ENCODE measurements around the gene SMIM30. TPM values are rescaled to one million over a fixed set of nuclear protein-coding genes. Genes with fewer than 3 reads are reported as not detected.
A peak's percentile ranks its signal among the peaks of the same experiment; 100 is the strongest.

Gene SMIM30
- total and polyA plus RNA-seq, 2 of the 4 experiments (the other 2 are of a cell fraction) = 31.6 to 47.7 TPM

DNA sequence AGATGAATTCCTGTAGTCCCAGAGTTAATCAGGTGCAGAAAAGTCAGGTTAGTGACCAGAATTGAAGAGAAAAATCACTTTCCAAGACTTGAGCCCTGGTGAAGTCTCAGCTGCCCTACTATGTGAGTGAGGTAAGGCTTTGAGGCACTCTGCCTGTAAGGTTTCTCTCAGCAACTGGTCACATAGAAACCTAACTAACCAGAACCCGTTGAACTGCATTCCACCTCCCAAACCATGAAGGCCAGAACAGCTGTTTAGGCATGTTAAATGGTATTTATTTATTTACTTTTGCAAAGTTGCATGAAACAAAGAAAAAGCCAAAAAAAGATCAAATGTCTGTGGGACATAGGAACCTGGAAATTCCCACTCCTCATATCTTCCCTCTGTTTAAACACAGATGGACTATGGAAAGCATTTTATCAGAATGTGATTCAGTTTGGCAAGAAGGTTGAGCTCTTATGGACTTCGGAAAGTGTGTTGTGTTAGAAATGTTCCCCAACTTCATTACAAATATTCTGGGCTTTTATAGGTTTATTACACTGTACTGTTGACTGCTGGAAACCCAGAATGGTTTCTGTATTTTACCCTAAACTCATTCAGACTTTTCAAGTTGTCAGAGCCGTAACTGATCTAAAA lies 19.0 kb downstream of the SMIM30 start:
- no peak overlapping the region for H3K4me2 ChIP-seq (ENCODE audit: low read depth, low read length)
- ATAC-seq (ENCODE audit: low read depth) = no peak; the same call in 1 of the 2 replicates
- H3K18ac ChIP-seq (ENCODE audit: low read depth, low read length) = no peak overlapping the region
- H2AK5ac ChIP-seq (ENCODE audit: low read depth, low read length) = no peak overlapping the region
- no peaks in the 10 kb centered on the region for H3K36me3 ChIP-seq (ENCODE audit: control insufficient read depth, insufficient read depth, low read length)
- H3K27ac ChIP-seq (ENCODE audit: insufficient read depth, low read length) = no peak overlapping the region
- H3K79me1 ChIP-seq (ENCODE audit: low read depth in 1 of 2, low read length in 2 of 2) = no peaks in the 10 kb centered on the region
- H4K5ac ChIP-seq (ENCODE audit: low read depth, low read length) = no peak overlapping the region
- no peak for TF ChIP-seq RFX5 (IDR thresholded peaks at IDR 0.05; ENCODE audit: low read depth, low read length)
- no peak for TF ChIP-seq CHD1 (IDR thresholded peaks at IDR 0.05; ENCODE audit: low read depth, low read length)
- TF ChIP-seq POLR2A (IDR thresholded peaks at IDR 0.05; ENCODE audit: low read depth, low read length) = no peak
- TF ChIP-seq CEBPB (IDR thresholded peaks at IDR 0.05; ENCODE audit: low read depth, low read length) = no peak
- TF ChIP-seq RCOR1 (IDR thresholded peaks at IDR 0.05; ENCODE audit: insufficient replicate concordance, low read length) = no peak
- no peak for TF ChIP-seq BHLHE40 (IDR thresholded peaks at IDR 0.05; ENCODE audit: low read depth, low read length)
- TF ChIP-seq RAD21 (IDR thresholded peaks at IDR 0.05; ENCODE audit: low read length) = no peak
- TF ChIP-seq, protein P1, sequence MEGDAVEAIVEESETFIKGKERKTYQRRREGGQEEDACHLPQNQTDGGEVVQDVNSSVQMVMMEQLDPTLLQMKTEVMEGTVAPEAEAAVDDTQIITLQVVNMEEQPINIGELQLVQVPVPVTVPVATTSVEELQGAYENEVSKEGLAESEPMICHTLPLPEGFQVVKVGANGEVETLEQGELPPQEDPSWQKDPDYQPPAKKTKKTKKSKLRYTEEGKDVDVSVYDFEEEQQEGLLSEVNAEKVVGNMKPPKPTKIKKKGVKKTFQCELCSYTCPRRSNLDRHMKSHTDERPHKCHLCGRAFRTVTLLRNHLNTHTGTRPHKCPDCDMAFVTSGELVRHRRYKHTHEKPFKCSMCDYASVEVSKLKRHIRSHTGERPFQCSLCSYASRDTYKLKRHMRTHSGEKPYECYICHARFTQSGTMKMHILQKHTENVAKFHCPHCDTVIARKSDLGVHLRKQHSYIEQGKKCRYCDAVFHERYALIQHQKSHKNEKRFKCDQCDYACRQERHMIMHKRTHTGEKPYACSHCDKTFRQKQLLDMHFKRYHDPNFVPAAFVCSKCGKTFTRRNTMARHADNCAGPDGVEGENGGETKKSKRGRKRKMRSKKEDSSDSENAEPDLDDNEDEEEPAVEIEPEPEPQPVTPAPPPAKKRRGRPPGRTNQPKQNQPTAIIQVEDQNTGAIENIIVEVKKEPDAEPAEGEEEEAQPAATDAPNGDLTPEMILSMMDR (conservative IDR thresholded peaks at IDR 0.05; ENCODE audit: low read depth, low read length) = no peak
- no peak for TF ChIP-seq MAFK (IDR thresholded peaks at IDR 0.05; ENCODE audit: low read depth, low read length)
- TF ChIP-seq MAZ (IDR thresholded peaks at IDR 0.05; ENCODE audit: borderline replicate concordance, low read depth, low read length) = no peak
- TF ChIP-seq MXI1 (IDR thresholded peaks at IDR 0.05; ENCODE audit: borderline replicate concordance, low read depth, low read length) = no peak
- no peak for TF ChIP-seq SMC3 (IDR thresholded peaks at IDR 0.05; ENCODE audit: low read depth, low read length)
- TF ChIP-seq, protein P2, sequence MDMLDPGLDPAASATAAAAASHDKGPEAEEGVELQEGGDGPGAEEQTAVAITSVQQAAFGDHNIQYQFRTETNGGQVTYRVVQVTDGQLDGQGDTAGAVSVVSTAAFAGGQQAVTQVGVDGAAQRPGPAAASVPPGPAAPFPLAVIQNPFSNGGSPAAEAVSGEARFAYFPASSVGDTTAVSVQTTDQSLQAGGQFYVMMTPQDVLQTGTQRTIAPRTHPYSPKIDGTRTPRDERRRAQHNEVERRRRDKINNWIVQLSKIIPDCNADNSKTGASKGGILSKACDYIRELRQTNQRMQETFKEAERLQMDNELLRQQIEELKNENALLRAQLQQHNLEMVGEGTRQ (IDR thresholded peaks at IDR 0.05; ENCODE audit: low read depth, low read length) = no peak
- TF ChIP-seq, protein P3, sequence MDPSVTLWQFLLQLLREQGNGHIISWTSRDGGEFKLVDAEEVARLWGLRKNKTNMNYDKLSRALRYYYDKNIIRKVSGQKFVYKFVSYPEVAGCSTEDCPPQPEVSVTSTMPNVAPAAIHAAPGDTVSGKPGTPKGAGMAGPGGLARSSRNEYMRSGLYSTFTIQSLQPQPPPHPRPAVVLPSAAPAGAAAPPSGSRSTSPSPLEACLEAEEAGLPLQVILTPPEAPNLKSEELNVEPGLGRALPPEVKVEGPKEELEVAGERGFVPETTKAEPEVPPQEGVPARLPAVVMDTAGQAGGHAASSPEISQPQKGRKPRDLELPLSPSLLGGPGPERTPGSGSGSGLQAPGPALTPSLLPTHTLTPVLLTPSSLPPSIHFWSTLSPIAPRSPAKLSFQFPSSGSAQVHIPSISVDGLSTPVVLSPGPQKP (IDR thresholded peaks at IDR 0.05; ENCODE audit: borderline replicate concordance, low read depth, low read length) = no peak
- no peak for TF ChIP-seq FOS (IDR thresholded peaks at IDR 0.05; ENCODE audit: low read depth, low read length)
- no peak for TF ChIP-seq NFE2L2 (IDR thresholded peaks at IDR 0.05; ENCODE audit: low read depth, low read length)
- dilution Hi-C loops (cut with HindIII; ENCODE audit: low sequenced_read_pairs, unreplicated experiment) (no loop called here), intact Hi-C loops (cut with micrococcal nuclease) (no loop called here), in situ Hi-C loops (cut with MboI; ENCODE audit: low sequenced_read_pairs) (no loop called here)
- no peak overlapping the region for H3K4ac ChIP-seq (ENCODE audit: low read depth, low read length)
- WGBS, 2 experiments (ENCODE audit: extremely low coverage in 2 of 2, insufficient read length in 1 of 2) = no CpG with 5 or more reads among the region's 3 CpGs
- no peaks in the 10 kb centered on the region for H4K20me1 ChIP-seq (ENCODE audit: insufficient read depth, low read length)
- H2AFZ ChIP-seq (replicated peaks; ENCODE audit: low read length, poor library complexity) = no peak overlapping the region
- no peak overlapping the region for H4K91ac ChIP-seq (ENCODE audit: insufficient read depth, low read depth, low read length)
- no peak overlapping the region for H2AK9ac ChIP-seq (replicated peaks; ENCODE audit: low read depth, low read length, poor library complexity)
- H2BK20ac ChIP-seq (ENCODE audit: low read depth, low read length) = no peak overlapping the region
- no peak overlapping the region for H3K56ac ChIP-seq (ENCODE audit: extremely low read depth, insufficient read depth, low read length)
- H3K9ac ChIP-seq (ENCODE audit: low read depth, low read length) = no peak overlapping the region
- POLR2A ChIA-PET (ENCODE audit: unreplicated experiment) = no interaction called here
- H3K27me3 ChIP-seq (ENCODE audit: control insufficient read depth, insufficient read depth, low read length) = no peaks in the 10 kb centered on the region
- H3K23ac ChIP-seq (ENCODE audit: low read depth, low read length) = no peak overlapping the region
- no peaks in the 10 kb centered on the region for H3K9me1 ChIP-seq (ENCODE audit: insufficient read depth, low read length)
- BruUV-seq (replicated peaks) = no TSS peak
- H2BK5ac ChIP-seq (ENCODE audit: low read depth, low read length, poor library complexity, severe bottlenecking) = no peak overlapping the region
- no peak overlapping the region for H2BK120ac ChIP-seq (ENCODE audit: low read depth, low read length)
- CTCF ChIA-PET = interaction anchor here (0.6 to 1.2 kb wide), 2 partner anchors 14 to 313 kb away, joined by 3 to 5 read pairs; no protein-coding TSS in a partner anchor
- no peak overlapping the region for H3K14ac ChIP-seq (replicated peaks; ENCODE audit: low read depth, low read length)
- H3K9me3 ChIP-seq (ENCODE audit: control insufficient read depth, insufficient read depth, low read length) = no peaks in the 10 kb centered on the region
- peaks cover 2% of the 10 kb centered on the region; the same call in 1 of the 2 replicates for H3K4me1 ChIP-seq (ENCODE audit: control insufficient read depth, insufficient read depth, low read length)
- H3K4me3 ChIP-seq (ENCODE audit: insufficient read depth, low read depth, low read length) = no peak overlapping the region
- no peak overlapping the region for H2BK15ac ChIP-seq (ENCODE audit: low read depth, low read length)
- no peak overlapping the region for H4K8ac ChIP-seq (ENCODE audit: low read depth in 2 of 2, low read length in 2 of 2)
- DNase-seq = peak; percentile 17
